SK-N-SH treated with all-trans-retinoic acid at 6 μM for 48 hours (cell line): Measurements from ENCODE around the gene IMPG2.

Source experiments
- ATAC-seq: fragments of 200-7000 bp; cut with Tn5 transposase; 3 replicates; pipeline ENCODE4 v1.9.1; 2020; ENCODE audit warnings: mild to moderate bottlenecking, moderate library complexity
- ARNTL ChIP-seq: fragments of 450-650 bp; formaldehyde crosslinking; IDR thresholded peaks from 2 replicates; pipeline ENCODE4 v1.5.0; 2020; ENCODE audit warnings: low read depth, mild to moderate bottlenecking, moderate library complexity, borderline replicate concordance
- BACH2 ChIP-seq: fragments of 250-450 bp; sonication (Bioruptor Pico); IDR thresholded peaks from 2 replicates; pipeline ENCODE4 v1.9.0; 2021; ENCODE audit warnings: mild to moderate bottlenecking, borderline replicate concordance
- CREB5 ChIP-seq: fragments of 250-450 bp; sonication (Bioruptor Pico); IDR thresholded peaks from 2 replicates; pipeline ENCODE4 v1.5.1; 2020; ENCODE audit warnings: low read depth, mild to moderate bottlenecking, moderate library complexity
- CSDC2 ChIP-seq: fragments of 250-450 bp; sonication (Bioruptor Pico); IDR thresholded peaks from 2 replicates; pipeline ENCODE4 v1.5.0; 2020; ENCODE audit warnings: mild to moderate bottlenecking, moderate library complexity
- ESRRG ChIP-seq: fragments of 250-450 bp; sonication (Bioruptor Pico); IDR thresholded peaks from 2 replicates; pipeline ENCODE4 v1.6.1; 2021; ENCODE audit warnings: mild to moderate bottlenecking
- GLIS3 ChIP-seq: fragments of 250-450 bp; sonication (Bioruptor Pico); IDR thresholded peaks from 2 replicates; pipeline ENCODE4 v1.5.0; 2020; ENCODE audit warnings: mild to moderate bottlenecking, moderate library complexity
- ISL1 ChIP-seq: fragments of 250-450 bp; sonication (Bioruptor Pico); IDR thresholded peaks from 2 replicates; pipeline ENCODE4 v2.1.2; 2022; ENCODE audit warnings: mild to moderate bottlenecking, moderate library complexity
- OSR1 ChIP-seq: fragments of 250-450 bp; sonication (Bioruptor Pico); IDR thresholded peaks from 2 replicates; pipeline ENCODE4 v1.8.0; 2022; ENCODE audit warnings: moderate library complexity, mild to moderate bottlenecking, inconsistent platforms
- PPARA ChIP-seq: fragments of 250-450 bp; sonication (Bioruptor Pico); IDR thresholded peaks from 2 replicates; pipeline ENCODE4 v1.5.0; 2020; ENCODE audit warnings: mild to moderate bottlenecking, borderline replicate concordance
- RARB ChIP-seq: fragments of 250-450 bp; sonication (Bioruptor Pico); IDR thresholded peaks from 2 replicates; pipeline ENCODE4 v1.8.0; 2021; ENCODE audit warnings: mild to moderate bottlenecking, moderate library complexity
- SNAI2 ChIP-seq: fragments of 250-450 bp; sonication (Bioruptor Pico); IDR thresholded peaks from 2 replicates; pipeline ENCODE4 v1.5.0; 2020; ENCODE audit warnings: mild to moderate bottlenecking, moderate library complexity
- TCF4 ChIP-seq: fragments of 250-450 bp; sonication (Bioruptor Pico); IDR thresholded peaks from 2 replicates; pipeline ENCODE4 v1.8.0; 2021; ENCODE audit warnings: mild to moderate bottlenecking, moderate library complexity, borderline replicate concordance
- TOX ChIP-seq: fragments of 250-450 bp; sonication (Bioruptor Pico); IDR thresholded peaks from 2 replicates; pipeline ENCODE4 v1.8.0; 2021; ENCODE audit warnings: mild to moderate bottlenecking, moderate library complexity, borderline replicate concordance
- TSHZ2 ChIP-seq: fragments of 250-450 bp; sonication (Bioruptor Pico); IDR thresholded peaks from 2 replicates; pipeline ENCODE4 v1.5.0; 2020; ENCODE audit warnings: mild to moderate bottlenecking, moderate library complexity
- ZC3H10 ChIP-seq: fragments of 250-450 bp; sonication (Bioruptor Pico); IDR thresholded peaks from 2 replicates; pipeline ENCODE4 v1.5.1; 2021; ENCODE audit warnings: mild to moderate bottlenecking, moderate library complexity
- ZFP3 ChIP-seq: fragments of 250-450 bp; sonication (Bioruptor Pico); IDR thresholded peaks from 2 replicates; pipeline ENCODE4 v1.5.0; 2020; ENCODE audit warnings: mild to moderate bottlenecking, moderate library complexity
- ZFP30 ChIP-seq: fragments of 450-650 bp; formaldehyde crosslinking; IDR thresholded peaks from 2 replicates; pipeline ENCODE4 v1.5.0; 2022; ENCODE audit warnings: mild to moderate bottlenecking, moderate library complexity
- ZNF565 ChIP-seq: fragments of 450-650 bp; formaldehyde crosslinking; conservative IDR thresholded peaks from 2 replicates; pipeline ENCODE4 v1.5.0; 2020; ENCODE audit warnings: low read depth, mild to moderate bottlenecking, moderate library complexity
- ZNF70 ChIP-seq: fragments of 450-650 bp; formaldehyde crosslinking; IDR thresholded peaks from 2 replicates; pipeline ENCODE4 v1.5.0; 2020; ENCODE audit warnings: mild to moderate bottlenecking, moderate library complexity
- ZNF8 ChIP-seq: fragments of 450-650 bp; formaldehyde crosslinking; IDR thresholded peaks from 2 replicates; pipeline ENCODE4 v1.5.0; 2020; ENCODE audit warnings: mild to moderate bottlenecking, moderate library complexity

The IMPG2 gene

DNA sequence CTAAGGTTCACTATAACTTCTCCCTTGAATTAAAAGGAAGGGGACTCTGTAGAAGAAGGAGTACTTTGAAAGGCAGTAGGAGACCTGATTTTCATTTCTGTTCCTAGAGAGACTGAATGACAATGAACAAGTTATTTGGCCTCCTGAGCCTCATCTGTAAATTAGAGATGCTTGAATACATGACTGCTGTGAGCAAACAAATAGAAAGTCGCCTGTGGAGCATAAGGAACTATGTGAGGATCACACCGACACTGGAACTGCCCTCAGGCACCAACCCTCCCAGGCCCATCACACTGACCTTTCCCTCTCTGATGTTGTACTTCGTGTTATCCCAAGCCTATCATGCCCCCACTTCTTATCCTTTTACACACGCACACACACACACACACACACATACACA lies 48.6 kb downstream of the IMPG2 start:
- no peak for TF ChIP-seq ZNF70
- TF ChIP-seq ZFP30 (CRISPR knock-in tag), result no peak
- TF ChIP-seq RARB (CRISPR knock-in tag), result no peak
- no peak for TF ChIP-seq TCF4 (CRISPR knock-in tag)
- TF ChIP-seq OSR1, result no peak
- no peak for TF ChIP-seq TOX (CRISPR knock-in tag)
- no peak for TF ChIP-seq ARNTL (CRISPR knock-in tag)
- no peak for TF ChIP-seq TSHZ2 (CRISPR knock-in tag)
- no peak for TF ChIP-seq BACH2 (CRISPR knock-in tag)
- TF ChIP-seq ZC3H10 (CRISPR knock-in tag), result no peak
- TF ChIP-seq SNAI2 (CRISPR knock-in tag), result no peak
- no peak for TF ChIP-seq CREB5 (CRISPR knock-in tag)
- no peak for TF ChIP-seq ZNF565
- no peak for TF ChIP-seq ISL1 (CRISPR knock-in tag)
- TF ChIP-seq ZNF8 (CRISPR knock-in tag), result no peak
- no peak for TF ChIP-seq ESRRG (CRISPR knock-in tag)
- ATAC-seq, result no peak

GRCh38 chr3:101270149-101270548 lies 50.2 kb downstream of the IMPG2 start:
- ATAC-seq, result no peak
- TF ChIP-seq TCF4 (CRISPR knock-in tag) (no peak), ZNF8 (CRISPR knock-in tag) (no peak), CREB5 (CRISPR knock-in tag) (no peak), BACH2 (CRISPR knock-in tag) (no peak), PPARA (CRISPR knock-in tag) (no peak), TOX (CRISPR knock-in tag) (no peak), ZNF565 (no peak), ZC3H10 (CRISPR knock-in tag) (no peak), ESRRG (CRISPR knock-in tag) (no peak), OSR1 (no peak), GLIS3 (CRISPR knock-in tag) (no peak), CSDC2 (no peak), ZFP3 (CRISPR knock-in tag) (no peak)
- TF ChIP-seq, all 23 proteins: peak for 0

DNA sequence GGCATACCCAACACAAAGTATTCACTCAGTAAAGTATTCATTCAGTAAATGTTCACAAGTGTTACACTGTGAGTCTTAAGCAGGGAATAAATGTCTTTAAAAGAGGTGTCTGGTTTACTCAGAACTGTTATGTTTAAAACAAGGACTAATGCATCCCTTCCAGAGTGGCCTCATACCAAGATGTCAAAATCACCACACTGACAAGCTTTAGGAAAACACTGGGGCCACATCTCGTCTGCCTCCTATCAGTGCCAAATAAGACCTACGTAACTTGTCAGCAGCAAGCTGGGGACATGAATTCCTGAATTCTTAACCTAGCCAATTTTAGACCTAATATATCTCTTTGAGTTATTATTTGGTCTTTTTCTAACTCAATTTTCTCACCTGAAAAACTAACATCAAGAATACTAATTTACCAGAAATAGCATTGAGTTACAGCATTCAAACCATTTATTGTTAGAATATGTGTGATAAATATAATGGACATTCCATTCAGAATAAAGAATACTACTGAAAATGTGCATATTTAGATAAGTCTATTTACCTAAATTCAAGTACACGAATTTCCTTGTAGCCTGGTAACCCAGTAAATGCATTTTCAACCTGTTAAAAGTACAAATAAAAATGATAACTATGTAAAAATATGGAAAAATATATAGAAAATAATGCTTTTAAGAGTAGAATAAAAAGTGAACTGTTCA lies 51.3 kb downstream of the IMPG2 start:
- no peak for ATAC-seq
- TF ChIP-seq TCF4 (CRISPR knock-in tag) (no peak), RARB (CRISPR knock-in tag) (no peak), TSHZ2 (CRISPR knock-in tag) (no peak), BACH2 (CRISPR knock-in tag) (no peak), PPARA (CRISPR knock-in tag) (no peak)
